HG02571 (cell line): ENCODE measurements around the gene EXOC4.

Source experiments
- ATAC-seq: cut with Tn5 transposase; IDR thresholded peaks from one replicate; pipeline ENCODE4 v1.9.1; 2021; ENCODE audit warnings: mild to moderate bottlenecking, moderate library complexity; ENCODE audit not compliant: unreplicated experiment

EXOC4 gene

GRCh38 chr7:133360201-133360600 is 107.3 kb downstream of the EXOC4 start:
- ATAC-seq = no peak

GRCh38 chr7:133361806-133362205 is 108.9 kb downstream of the EXOC4 start:
- no peak for ATAC-seq

- no peak for ATAC-seq
Measured at GRCh38 chr7:133364959-133365690, 112.2 kb downstream of the EXOC4 start.

GRCh38 chr7:133365917-133366316 is 113.0 kb downstream of the EXOC4 start:
- no peak for ATAC-seq

GRCh38 chr7:133367561-133367960 is 114.7 kb downstream of the EXOC4 start:
- no peak for ATAC-seq

GRCh38 chr7:133369130-133369529 is 116.3 kb downstream of the EXOC4 start:
- ATAC-seq = no peak

- ATAC-seq = no peak
Measured at GRCh38 chr7:133371616-133372015, 118.7 kb downstream of the EXOC4 start.

GRCh38 chr7:133372337-133372736 is 119.5 kb downstream of the EXOC4 start:
- no peak for ATAC-seq

- no peak for ATAC-seq
Measured at GRCh38 chr7:133376514-133376913, 123.6 kb downstream of the EXOC4 start.

- no peak for ATAC-seq
Measured at GRCh38 chr7:133381965-133382364, 129.1 kb downstream of the EXOC4 start.

- ATAC-seq = no peak
Measured at GRCh38 chr7:133382775-133383559, 130.1 kb downstream of the EXOC4 start.

- no peak for ATAC-seq
Measured at GRCh38 chr7:133386205-133386604, 133.3 kb downstream of the EXOC4 start.

GRCh38 chr7:133389727-133390126 is 136.8 kb downstream of the EXOC4 start:
- no peak for ATAC-seq

- ATAC-seq = no peak
Measured at GRCh38 chr7:133391206-133391605, 138.3 kb downstream of the EXOC4 start.

- no peak for ATAC-seq
Measured at GRCh38 chr7:133394369-133394768, 141.5 kb downstream of the EXOC4 start.

GRCh38 chr7:133395551-133395950 is 142.7 kb downstream of the EXOC4 start:
- no peak for ATAC-seq

- no peak for ATAC-seq
Measured at GRCh38 chr7:133398506-133398905, 145.6 kb downstream of the EXOC4 start.

GRCh38 chr7:133401225-133401624 is 148.3 kb downstream of the EXOC4 start:
- ATAC-seq = no peak

- no peak for ATAC-seq
Measured at GRCh38 chr7:133408212-133408611, 155.3 kb downstream of the EXOC4 start.

- no peak for ATAC-seq
Measured at GRCh38 chr7:133409421-133409820, 156.5 kb downstream of the EXOC4 start.

GRCh38 chr7:133409966-133410365 is 157.1 kb downstream of the EXOC4 start:
- no peak for ATAC-seq

- no peak for ATAC-seq
Measured at GRCh38 chr7:133411395-133411794, 158.5 kb downstream of the EXOC4 start.
